ENCODE data around the gene PTPN13.

DNA sequence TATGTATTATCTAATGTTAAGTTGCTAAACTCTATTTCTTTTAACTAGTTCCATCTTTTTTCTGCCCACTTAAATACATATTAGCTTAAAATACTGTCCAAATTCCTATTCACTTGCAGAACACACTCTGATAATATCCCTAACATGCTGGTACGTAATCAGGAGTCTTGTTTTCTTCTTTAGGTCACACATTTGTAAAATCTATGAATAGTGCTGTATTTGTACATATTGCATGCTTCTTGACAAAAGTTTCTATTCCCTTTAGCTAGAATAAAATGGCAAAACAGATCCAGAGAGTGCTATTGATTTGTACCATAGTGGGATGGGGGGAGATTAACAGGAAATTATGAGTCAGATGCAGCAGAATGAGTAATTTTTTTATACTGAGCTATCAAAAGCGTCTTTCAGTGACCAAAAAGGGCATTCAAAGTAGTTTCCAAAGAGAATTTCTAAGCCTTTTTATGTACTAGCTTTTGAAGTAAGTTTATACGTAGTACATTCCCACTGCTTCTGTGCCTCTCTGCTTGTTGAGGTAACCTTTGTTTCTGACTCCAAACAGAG lies 126.5 kb downstream of the PTPN13 start:
- TF ChIP-seq POLR2A (IDR thresholded peaks at IDR 0.05), result no peak
- TF ChIP-seq POLR2AphosphoS5 (IDR thresholded peaks at IDR 0.05), result no peak

Data from breast epithelium (tissue), 3 donors.